ENCODE results near the gene PCDHGA6.

PCDHGA6 gene

DNA sequence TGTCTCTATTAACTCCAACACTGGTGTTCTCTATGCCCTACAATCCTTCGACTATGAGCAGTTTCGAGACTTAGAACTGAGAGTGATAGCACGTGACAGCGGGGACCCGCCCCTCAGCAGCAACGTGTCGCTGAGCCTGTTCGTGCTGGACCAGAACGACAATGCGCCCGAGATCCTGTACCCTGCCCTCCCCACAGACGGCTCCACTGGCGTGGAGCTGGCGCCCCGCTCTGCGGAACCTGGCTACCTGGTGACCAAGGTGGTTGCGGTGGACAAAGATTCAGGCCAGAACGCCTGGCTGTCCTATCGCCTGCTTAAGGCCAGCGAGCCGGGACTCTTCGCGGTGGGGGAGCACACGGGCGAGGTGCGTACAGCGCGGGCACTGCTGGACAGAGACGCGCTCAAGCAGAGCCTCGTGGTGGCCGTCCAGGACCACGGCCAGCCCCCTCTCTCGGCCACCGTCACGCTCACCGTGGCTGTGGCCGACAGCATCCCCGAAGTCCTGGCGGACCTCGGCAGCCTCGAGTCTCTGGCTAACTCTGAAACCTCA lies 49.1 kb downstream of the PCDHGA6 start:
- DNase-seq: no peak

DNA sequence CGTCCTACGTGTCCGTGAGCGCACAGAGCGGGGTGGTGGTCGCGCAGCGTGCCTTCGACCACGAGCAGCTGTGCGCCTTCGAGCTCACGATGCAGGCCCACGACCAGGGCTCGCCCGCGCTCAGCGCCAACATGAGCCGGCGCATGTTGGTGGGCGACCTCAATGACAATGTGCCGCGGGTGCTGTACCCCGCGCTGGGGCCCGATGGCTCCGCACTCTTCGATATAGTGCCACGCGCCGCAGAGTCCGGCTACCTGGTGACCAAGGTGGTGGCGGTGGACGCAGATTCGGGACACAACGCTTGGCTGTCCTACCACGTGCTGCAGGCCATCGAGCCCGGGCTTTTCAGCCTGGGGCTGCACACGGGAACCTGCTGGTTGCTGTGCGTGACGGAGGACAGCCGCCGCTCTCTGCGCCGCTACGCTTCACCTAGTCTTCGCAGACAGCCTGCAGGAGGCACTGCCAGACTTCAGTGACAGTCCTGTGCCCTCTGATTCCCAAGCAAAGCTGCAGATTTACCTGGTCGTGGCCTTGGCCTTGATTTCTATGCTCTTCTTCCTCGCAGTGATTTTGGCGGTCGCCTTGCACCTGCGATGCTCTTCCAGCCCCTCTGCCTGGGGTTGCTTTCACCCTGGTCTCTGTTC lies 54.2 kb downstream of the PCDHGA6 start:
- no peak for DNase-seq

Data from stimulated activated CD4-positive, alpha-beta T cell treated with anti-CD3 and anti-CD28 coated beads, Interleukin-4, amount 100 ng/mL, for 4 hours (primary cell).